ENCODE data around the gene APOC3. TPM values are rescaled to one million over a fixed set of nuclear protein-coding genes. Genes with fewer than 3 reads are reported as not detected.

The APOC3 gene
- total RNA-seq, 2 donors from 2014 or later, result 5.7 TPM; not detected in 1

GRCh38 chr11:116849486-116849885 is 19.8 kb downstream of the APOC3 start:
- Histone ChIP-seq H3K9ac (ENCODE audit: low read depth in 2 of 2, low read length in 2 of 2) (no peak overlapping the region), H3K9me3 (no peaks in the 10 kb centered on the region), H3K4me1 (peaks cover 23% of the 10 kb centered on the region), H3K36me3 (peaks cover 7% of the 10 kb centered on the region), H3K27me3 (no peaks in the 10 kb centered on the region), H3K27ac (no peak overlapping the region), H3K4me3 (no peak overlapping the region)
- intact Hi-C loops (cut with DNase I), result no loop called here
- no peak for DNase-seq
- no peak for TF ChIP-seq CTCF (IDR thresholded peaks at IDR 0.05)

- no peak for TF ChIP-seq CTCF (IDR thresholded peaks at IDR 0.05)
- Histone ChIP-seq H3K27me3 (no peaks in the 10 kb centered on the region), H3K27ac (peak overlapping the region; percentile 76), H3K36me3 (peaks cover 7% of the 10 kb centered on the region), H3K4me3 (no peak overlapping the region), H3K9ac (ENCODE audit: low read depth in 2 of 2, low read length in 2 of 2) (no peak overlapping the region), H3K9me3 (no peaks in the 10 kb centered on the region), H3K4me1 (peaks cover 23% of the 10 kb centered on the region)
- DNase-seq, result no peak
- intact Hi-C loops (cut with DNase I), result no loop called here
Measured at GRCh38 chr11:116851626-116852025, 21.9 kb downstream of the APOC3 start.

- Histone ChIP-seq H3K27ac (peak overlapping the region; percentile 76), H3K4me3 (no peak overlapping the region), H3K9me3 (no peaks in the 10 kb centered on the region), H3K4me1 (peaks cover 23% of the 10 kb centered on the region), H3K9ac (ENCODE audit: low read depth in 2 of 2, low read length in 2 of 2) (peak overlapping the region in 1 of 2 donors; percentile 72), H3K27me3 (no peaks in the 10 kb centered on the region), H3K36me3 (no peaks in the 10 kb centered on the region)
- no peak for TF ChIP-seq CTCF (IDR thresholded peaks at IDR 0.05)
- DNase-seq, result peak; percentile 54
- intact Hi-C loops (cut with DNase I), result no loop called here
Measured at GRCh38 chr11:116852261-116853031, 22.7 kb downstream of the APOC3 start.

- no peak for TF ChIP-seq CTCF (IDR thresholded peaks at IDR 0.05)
- intact Hi-C loops (cut with DNase I), result no loop called here
- no peaks in the 10 kb centered on the region for H3K27me3 ChIP-seq
- H3K9me3 ChIP-seq, result no peaks in the 10 kb centered on the region
- peak overlapping the region; percentile 76 for H3K27ac ChIP-seq
- peak; percentile 66 for DNase-seq
- H3K9ac ChIP-seq (ENCODE audit: low read depth in 2 of 2, low read length in 2 of 2), result peak overlapping the region in 1 of 2 donors; percentile 72
- peaks cover 4% of the 10 kb centered on the region for H3K36me3 ChIP-seq
- H3K4me3 ChIP-seq, result no peak overlapping the region
- H3K4me1 ChIP-seq, result peaks cover 23% of the 10 kb centered on the region
Measured at GRCh38 chr11:116853461-116854073, 23.9 kb downstream of the APOC3 start.

GRCh38 chr11:116855413-116855812 is 25.7 kb downstream of the APOC3 start:
- intact Hi-C loops (cut with DNase I), result no loop called here
- Histone ChIP-seq H3K9me3 (no peaks in the 10 kb centered on the region), H3K4me1 (peaks cover 23% of the 10 kb centered on the region), H3K36me3 (peaks cover 7% of the 10 kb centered on the region), H3K27ac (no peak overlapping the region), H3K9ac (ENCODE audit: low read depth in 2 of 2, low read length in 2 of 2) (no peak overlapping the region), H3K4me3 (no peak overlapping the region), H3K27me3 (no peaks in the 10 kb centered on the region)
- no peak for TF ChIP-seq CTCF (IDR thresholded peaks at IDR 0.05)
- no peak for DNase-seq

Data from colonic mucosa (tissue), 4 donors.